Nephron (organoid): ENCODE results near the gene TSPAN31.

ENCODE experiments used
- H3K27ac Mint-ChIP-seq, 3 experiments: 2 replicates each; pipeline ENCODE4 v1.8.0; 2020; ENCODE audit warnings: mixed read lengths in 3 of 3, mild to moderate bottlenecking in 2 of 3, moderate library complexity in 1 of 3
- H3K27me3 Mint-ChIP-seq: 2 replicates; pipeline ENCODE4 v1.8.0; 2021; ENCODE audit warnings: low read depth, mild to moderate bottlenecking, moderate library complexity, mixed read lengths
- H3K36me3 Mint-ChIP-seq: 2 replicates; pipeline ENCODE4 v1.8.0; 2020; ENCODE audit warnings: low read depth, mixed read lengths
- H3K4me1 Mint-ChIP-seq: 2 replicates; pipeline ENCODE4 v1.8.0; 2020; ENCODE audit warnings: mixed read lengths
- H3K4me3 Mint-ChIP-seq, 3 experiments: 2 replicates each; pipeline ENCODE4 v1.8.0; 2020; ENCODE audit warnings: mild to moderate bottlenecking in 3 of 3, mixed read lengths in 3 of 3, moderate library complexity in 2 of 3
- H3K9me3 Mint-ChIP-seq: 2 replicates; pipeline ENCODE4 v1.8.0; 2020; ENCODE audit warnings: mixed read lengths
- TF ChIP-seq, protein P1 (sequence below), 3 experiments: fragments of 200-600 bp; sonication (generic); IDR thresholded peaks; one replicate each; pipeline ENCODE4 v1.5.0; 2021; ENCODE audit warnings: antibody characterized with exemption in 3 of 3; ENCODE audit not compliant: unreplicated experiment in 3 of 3

TSPAN31 gene

GRCh38 chr12:57781244-57781643 is 36.4 kb downstream of the TSPAN31 start:
- Mint-ChIP-seq H3K27me3 (no peaks in the 10 kb centered on the region), H3K9me3 (no peaks in the 10 kb centered on the region), H3K27ac (no peak overlapping the region), H3K36me3 (peaks cover 12% of the 10 kb centered on the region), H3K4me3 (no peak overlapping the region), H3K4me1 (peaks cover 13% of the 10 kb centered on the region)
- TF ChIP-seq, protein P1, sequence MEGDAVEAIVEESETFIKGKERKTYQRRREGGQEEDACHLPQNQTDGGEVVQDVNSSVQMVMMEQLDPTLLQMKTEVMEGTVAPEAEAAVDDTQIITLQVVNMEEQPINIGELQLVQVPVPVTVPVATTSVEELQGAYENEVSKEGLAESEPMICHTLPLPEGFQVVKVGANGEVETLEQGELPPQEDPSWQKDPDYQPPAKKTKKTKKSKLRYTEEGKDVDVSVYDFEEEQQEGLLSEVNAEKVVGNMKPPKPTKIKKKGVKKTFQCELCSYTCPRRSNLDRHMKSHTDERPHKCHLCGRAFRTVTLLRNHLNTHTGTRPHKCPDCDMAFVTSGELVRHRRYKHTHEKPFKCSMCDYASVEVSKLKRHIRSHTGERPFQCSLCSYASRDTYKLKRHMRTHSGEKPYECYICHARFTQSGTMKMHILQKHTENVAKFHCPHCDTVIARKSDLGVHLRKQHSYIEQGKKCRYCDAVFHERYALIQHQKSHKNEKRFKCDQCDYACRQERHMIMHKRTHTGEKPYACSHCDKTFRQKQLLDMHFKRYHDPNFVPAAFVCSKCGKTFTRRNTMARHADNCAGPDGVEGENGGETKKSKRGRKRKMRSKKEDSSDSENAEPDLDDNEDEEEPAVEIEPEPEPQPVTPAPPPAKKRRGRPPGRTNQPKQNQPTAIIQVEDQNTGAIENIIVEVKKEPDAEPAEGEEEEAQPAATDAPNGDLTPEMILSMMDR (IDR thresholded peaks at IDR 0.05; ENCODE audit: unreplicated experiment in 3 of 3), result no peak

GRCh38 chr12:57781801-57782200 is 37.0 kb downstream of the TSPAN31 start:
- Mint-ChIP-seq H3K27me3 (no peaks in the 10 kb centered on the region), H3K27ac (no peak overlapping the region), H3K9me3 (no peaks in the 10 kb centered on the region), H3K4me3 (no peak overlapping the region), H3K36me3 (peaks cover 17% of the 10 kb centered on the region), H3K4me1 (peaks cover 13% of the 10 kb centered on the region)
- TF ChIP-seq, protein P1 (IDR thresholded peaks at IDR 0.05; ENCODE audit: unreplicated experiment in 3 of 3), result no peak

DNA sequence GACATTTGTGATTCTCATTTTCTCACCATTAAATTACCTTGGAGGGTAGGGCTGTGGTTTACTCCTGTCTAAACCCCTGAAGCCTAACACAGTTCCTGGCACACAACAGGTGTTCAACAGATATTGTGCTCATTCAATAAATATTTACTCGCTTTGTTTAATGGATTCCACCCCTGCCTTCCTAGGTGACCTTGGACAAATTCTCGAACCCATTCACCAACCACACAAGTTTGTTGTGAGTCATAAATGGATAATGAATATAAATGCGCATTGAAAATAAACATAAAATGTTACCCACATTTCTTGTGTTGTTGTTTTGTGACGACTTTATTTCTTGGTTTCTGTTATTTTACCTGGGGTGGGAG is 37.4 kb downstream of the TSPAN31 start:
- TF ChIP-seq, protein P1 (IDR thresholded peaks at IDR 0.05; ENCODE audit: unreplicated experiment in 3 of 3), result no peak
- peak overlapping the region; percentile 95 to 99 (median 98) for H3K4me3 Mint-ChIP-seq

GRCh38 chr12:57782608-57783465 is 38.0 kb downstream of the TSPAN31 start, which contains the start of gene TSFM:
TSS of gene TSFM (plus strand) at chr12:57782787. CDS start at chr12:57782802, 15 bp downstream.
- TF ChIP-seq, protein P1 (IDR thresholded peaks at IDR 0.05; ENCODE audit: unreplicated experiment in 3 of 3), result peak; percentile 88 to 94 (median 88)
- H3K27ac Mint-ChIP-seq, result peak within 1 kb of the TSS; percentile 68 to 88 (median 73)
- H3K4me3 Mint-ChIP-seq, result peak within 1 kb of the TSS; percentile 95 to 99 (median 98)
- H3K27me3 Mint-ChIP-seq, result no peaks in the 10 kb centered on the region
- H3K4me1 Mint-ChIP-seq, result peaks cover 13% of the 10 kb centered on the region
- H3K36me3 Mint-ChIP-seq, result peaks cover 24% of the 10 kb centered on the region
- no peaks in the 10 kb centered on the region for H3K9me3 Mint-ChIP-seq

More for the DNA sequence above, 37.4 kb downstream of the TSPAN31 start:
- Mint-ChIP-seq H3K9me3 (no peaks in the 10 kb centered on the region), H3K27me3 (no peaks in the 10 kb centered on the region), H3K27ac (peak overlapping the region in 2 of 3 experiments; percentile 73 to 88), H3K4me1 (peaks cover 13% of the 10 kb centered on the region), H3K36me3 (peaks cover 18% of the 10 kb centered on the region)

DNA sequence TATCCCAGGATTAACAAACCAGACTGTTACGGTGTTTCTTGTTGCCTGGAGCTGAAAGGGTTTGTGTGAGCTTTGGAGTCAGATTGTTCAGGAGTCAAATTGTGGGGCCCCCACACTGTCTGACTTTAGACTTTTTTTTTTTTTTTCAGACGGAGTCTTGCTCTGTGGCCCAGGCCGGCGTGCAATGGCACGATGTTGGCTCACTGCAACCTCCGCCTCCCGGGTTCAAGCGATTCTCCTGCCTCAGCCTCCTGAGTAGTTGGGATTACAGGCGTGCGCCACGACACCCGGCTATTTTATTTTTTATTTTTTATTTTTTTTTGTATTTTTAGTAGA is 38.6 kb downstream of the TSPAN31 start:
- Mint-ChIP-seq H3K4me1 (peaks cover 13% of the 10 kb centered on the region), H3K9me3 (no peaks in the 10 kb centered on the region), H3K27me3 (no peaks in the 10 kb centered on the region), H3K36me3 (peaks cover 27% of the 10 kb centered on the region), H3K27ac (no peak overlapping the region), H3K4me3 (peak overlapping the region; percentile 95 to 99 (median 98))
- TF ChIP-seq, protein P1 (IDR thresholded peaks at IDR 0.05; ENCODE audit: unreplicated experiment in 3 of 3), result no peak

DNA sequence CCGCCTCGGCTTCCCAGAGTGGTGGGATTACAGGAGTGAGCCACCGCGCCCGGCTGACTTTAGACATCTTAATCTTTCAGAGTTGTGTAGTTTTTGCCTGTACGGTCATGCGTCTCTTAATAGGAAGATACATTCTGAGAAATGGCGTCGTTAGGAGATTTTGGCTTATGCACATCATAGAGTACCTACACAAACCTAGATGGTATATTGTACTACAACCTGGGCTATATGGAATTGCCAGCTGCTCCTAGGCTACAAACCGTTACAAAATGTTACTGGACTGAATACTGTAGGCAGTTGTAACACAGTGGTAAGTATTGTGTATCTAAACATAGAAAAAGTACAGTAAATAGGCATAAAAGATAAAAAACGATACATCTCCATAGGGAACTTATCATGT is 39.0 kb downstream of the TSPAN31 start:
- peak overlapping the region; percentile 82 to 86 (median 86) for H3K4me3 Mint-ChIP-seq
- peaks cover 13% of the 10 kb centered on the region for H3K4me1 Mint-ChIP-seq
- TF ChIP-seq, protein P1 (IDR thresholded peaks at IDR 0.05; ENCODE audit: unreplicated experiment in 3 of 3), result no peak
- H3K36me3 Mint-ChIP-seq, result peaks cover 28% of the 10 kb centered on the region
- H3K9me3 Mint-ChIP-seq, result no peaks in the 10 kb centered on the region
- H3K27me3 Mint-ChIP-seq, result no peaks in the 10 kb centered on the region
- no peak overlapping the region for H3K27ac Mint-ChIP-seq
